Retina (tissue), 1 donor: ENCODE measurements around the gene PTOV1.

Experiments
- DNase-seq: peaks from one replicate; pipeline ENCODE4 v3.0.0-alpha.2; 2016

Gene PTOV1

DNA sequence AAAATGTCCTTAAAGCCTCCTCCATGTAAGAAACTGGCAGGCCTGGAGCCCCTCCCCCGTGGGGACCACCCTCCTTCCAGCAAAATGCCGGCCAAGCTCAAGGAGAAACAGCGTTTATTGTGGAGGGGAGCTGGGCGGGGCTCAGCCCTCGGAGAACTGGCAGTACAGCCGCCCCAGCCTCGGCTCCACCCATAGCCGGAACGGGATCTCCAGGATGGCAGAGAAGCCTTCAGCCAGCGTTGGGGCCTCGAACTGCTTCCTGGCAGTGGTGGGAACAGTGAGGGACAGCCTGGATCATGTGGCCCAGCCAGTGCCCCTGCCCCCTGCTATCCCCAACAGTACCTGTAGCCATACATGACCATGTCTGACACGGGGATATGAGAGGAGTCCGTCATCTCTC, 10.1 kb downstream of the PTOV1 start:
- DNase-seq: no peak

DNA sequence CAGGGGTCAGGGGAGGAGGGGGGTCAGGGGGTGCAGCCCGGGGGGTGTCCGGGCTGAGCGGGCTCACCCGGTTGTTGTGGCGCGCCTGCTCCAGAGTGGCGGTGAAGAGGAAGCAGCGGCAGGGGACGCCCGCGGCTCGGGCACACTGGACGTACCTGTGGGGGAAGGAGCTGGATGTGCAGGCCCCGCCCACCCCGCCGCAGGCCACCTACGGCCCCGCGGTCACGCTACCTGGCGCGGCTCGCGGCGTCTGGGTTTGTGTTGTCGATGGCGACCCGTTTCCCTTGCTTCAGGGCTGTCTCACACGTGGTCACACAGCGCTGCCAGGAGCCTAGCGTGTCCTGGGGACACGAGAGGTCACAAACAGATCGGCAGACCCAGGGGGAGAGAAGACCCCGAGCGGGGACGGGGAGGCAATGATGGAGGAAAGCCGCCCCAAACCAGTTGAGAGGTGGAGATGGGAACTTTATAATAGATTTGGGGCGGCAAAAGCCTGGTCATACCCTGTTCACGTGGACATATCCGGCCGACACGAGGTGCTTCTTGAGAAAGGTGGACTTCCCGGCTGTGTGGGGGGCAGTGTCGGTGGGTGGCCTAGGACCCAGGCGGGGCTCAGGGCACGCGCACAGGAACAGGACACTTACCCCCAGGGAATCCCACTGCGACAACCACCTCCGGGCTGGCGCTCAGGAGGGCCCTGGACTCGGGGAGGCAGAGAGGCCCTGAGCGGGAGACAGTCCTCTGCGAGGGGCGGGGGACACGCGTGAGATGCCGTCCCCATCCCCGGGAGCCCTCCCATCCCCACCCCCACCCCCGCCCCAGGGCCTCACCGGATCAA, 10.8 kb downstream of the PTOV1 start:
- no peak for DNase-seq

DNA sequence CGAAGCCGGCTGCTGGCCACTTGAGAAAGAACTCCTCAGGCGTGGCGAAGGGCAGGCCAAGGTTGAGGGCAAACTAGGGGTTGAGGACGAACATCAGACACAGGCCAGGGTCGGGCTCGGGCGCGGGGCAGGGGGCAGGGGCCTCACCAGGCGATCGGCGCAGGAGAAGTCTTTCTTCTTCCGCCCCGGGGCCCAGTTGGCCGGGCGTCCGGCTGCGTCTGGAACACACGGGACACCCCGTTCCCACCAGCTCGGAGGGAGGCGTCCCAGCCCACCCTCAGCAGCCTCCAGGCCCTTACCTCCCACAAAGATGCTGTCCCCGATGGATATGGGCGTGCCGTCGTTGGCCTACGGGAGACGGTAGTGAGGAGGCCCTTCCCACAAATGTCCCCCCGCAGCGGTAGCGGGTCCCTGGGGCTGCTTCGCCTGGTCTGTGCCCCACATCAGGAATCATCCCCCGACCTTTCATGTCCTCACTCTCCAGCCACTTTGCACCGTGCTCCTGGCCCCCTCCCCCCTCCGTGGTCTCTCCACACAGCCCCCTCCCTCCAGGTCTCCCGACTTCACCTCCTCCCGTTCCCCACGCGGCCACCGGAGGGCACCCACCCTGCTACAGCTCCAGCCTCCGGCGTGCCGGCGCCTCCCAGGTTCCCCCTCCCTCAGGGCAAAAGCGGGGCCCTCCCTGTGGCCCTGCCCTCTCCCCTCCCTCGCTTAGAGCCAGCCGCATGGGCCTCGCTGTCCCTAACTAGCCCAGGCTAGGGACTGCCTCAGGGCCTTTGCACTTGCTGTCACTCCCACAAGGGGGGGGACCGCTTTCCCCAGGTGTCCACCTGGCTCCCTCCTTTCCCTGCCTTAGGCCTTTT, 11.7 kb downstream of the PTOV1 start:
- no peak for DNase-seq

DNA sequence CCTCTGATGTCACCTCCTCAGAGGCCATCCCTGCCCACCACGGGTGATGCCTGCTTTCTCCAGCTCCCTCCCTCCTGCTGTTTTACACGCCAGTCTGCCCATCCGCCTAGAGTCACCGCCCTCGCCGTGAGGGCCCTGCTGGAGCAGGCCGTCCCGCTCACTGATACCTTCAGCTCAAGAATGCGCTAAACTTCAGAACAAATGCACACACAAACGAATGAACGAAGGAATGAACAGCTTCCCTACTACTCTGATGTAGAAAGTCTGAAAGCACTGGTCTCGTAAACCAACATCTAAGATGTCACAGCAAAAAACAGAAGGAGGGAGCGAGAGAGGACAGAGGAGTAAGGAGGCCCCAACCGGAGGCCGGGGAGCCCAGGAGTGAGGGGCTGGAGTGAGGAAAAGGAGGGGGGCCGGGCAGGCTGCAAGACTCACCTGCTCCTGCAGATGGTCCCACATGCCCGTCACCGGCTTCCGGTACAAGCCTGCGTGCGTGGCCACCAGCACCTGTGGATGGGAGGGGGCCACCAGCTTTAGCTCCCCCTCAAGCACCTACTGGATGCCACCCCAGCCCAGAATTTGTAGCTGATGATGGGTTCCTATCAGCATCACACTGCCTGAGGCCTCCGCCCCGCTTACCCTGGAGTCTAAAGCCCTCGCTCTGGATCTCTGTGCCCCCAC, 12.4 kb downstream of the PTOV1 start:
- no peak for DNase-seq

DNA sequence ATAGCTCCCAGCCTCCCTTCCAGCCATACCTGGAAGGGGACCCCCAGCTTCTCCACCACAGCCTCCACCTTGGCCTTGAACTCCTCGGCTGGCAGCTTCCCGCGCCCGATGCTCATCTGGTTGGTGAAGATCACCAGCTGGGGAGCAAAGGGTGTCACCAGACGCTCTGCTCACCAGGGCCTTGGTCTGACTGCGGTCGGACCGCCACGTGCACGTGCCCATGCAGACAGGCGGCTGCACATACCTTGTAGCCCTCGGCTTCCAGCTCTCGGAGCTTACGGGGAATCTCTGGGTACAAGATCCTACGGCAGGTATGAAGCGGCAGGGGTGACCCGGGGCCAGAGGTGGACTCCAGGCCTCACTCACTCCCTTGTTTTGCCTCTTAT, 13.0 kb downstream of the PTOV1 start:
- DNase-seq: no peak

DNA sequence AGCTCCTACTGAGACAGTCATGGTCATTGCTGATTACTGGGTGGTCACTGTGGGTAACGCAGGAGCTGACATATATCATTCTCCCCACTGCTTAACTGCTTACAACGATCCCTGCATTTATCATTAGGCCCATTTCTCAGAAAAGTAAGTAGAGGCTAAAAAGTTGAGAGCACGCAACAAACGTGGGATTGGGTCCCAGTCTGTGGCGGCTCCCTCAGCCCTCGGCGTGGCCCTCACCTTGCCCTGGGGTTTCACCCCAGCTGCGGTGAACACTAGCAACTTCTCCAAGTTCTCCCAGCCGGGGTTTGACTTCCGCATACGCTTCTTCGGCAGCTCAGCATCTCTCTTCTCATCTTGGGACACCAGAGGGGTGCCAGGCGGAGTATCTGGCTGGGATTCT, 13.9 kb downstream of the PTOV1 start:
- no peak for DNase-seq

DNA sequence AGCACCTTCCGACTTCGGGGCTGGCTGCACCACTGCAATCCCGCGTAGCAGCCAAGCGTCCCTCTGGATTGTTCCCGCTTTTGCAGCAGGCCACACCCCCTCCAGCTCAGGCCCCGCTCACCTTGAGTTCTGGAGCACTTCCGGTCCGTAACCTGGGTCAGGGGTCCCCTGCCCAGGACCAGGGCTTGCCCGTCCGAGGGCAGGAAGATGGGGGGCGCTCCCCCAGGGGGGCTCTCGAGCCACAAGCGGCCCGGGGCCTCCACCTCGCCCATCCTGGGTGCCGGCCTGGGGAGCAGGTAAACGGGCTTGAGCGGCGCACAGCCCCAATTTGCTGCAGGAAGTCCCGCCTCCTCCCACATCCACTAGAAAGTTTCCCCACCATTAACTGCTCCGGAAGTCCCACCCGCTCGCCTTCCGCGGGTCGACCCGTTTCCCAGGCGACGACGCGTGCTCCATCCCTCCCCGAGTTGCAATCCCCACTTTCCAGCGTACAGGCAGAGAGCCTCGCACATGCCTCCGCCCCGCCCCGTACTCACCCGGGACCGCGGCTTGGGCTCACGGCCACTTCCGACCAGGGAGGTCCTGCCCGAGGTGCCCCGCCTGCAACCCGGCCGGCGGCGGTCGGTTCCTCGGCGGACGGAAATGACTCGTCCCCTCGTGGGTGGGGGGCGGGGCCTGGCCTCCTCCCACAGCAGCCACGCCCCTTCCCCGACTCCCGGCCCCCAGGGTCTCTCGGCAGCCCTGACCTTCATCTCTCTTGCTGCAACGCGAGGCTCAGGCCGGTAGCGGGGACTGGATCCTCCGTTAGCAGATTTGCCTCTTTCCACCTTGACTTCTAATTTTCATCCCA, 16.2 kb downstream of the PTOV1 start, which contains the start of gene PNKP:
Gene PNKP (minus strand): TSS at position 644 of the 850 bp plus-strand sequence. CDS start 372 bp downstream, at position 272.
- DNase-seq: peak; percentile 99

DNA sequence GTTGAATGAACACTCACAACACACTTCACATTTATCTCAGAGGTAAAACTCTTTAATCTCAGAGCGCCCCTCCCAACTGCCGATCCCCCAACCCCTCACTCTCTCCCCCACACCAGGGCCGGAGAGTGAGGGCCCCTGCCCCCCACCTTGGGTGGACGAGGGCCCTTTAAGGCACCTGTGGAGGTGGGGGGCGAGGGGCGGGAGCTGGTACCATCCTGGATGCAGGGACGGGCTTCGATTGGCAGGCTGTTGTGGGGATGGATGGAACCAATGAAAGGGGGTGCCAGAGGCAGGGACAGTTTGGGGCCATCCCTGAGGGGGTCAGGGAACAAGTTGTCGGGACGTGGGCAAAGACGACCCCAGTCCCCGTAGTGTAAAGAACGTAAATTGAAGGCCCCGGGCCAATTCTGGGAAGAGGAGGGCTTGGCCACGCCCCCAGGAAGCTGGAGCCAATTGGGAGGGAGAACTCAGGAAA, 18.1 kb downstream of the PTOV1 start:
- DNase-seq: no peak

DNA sequence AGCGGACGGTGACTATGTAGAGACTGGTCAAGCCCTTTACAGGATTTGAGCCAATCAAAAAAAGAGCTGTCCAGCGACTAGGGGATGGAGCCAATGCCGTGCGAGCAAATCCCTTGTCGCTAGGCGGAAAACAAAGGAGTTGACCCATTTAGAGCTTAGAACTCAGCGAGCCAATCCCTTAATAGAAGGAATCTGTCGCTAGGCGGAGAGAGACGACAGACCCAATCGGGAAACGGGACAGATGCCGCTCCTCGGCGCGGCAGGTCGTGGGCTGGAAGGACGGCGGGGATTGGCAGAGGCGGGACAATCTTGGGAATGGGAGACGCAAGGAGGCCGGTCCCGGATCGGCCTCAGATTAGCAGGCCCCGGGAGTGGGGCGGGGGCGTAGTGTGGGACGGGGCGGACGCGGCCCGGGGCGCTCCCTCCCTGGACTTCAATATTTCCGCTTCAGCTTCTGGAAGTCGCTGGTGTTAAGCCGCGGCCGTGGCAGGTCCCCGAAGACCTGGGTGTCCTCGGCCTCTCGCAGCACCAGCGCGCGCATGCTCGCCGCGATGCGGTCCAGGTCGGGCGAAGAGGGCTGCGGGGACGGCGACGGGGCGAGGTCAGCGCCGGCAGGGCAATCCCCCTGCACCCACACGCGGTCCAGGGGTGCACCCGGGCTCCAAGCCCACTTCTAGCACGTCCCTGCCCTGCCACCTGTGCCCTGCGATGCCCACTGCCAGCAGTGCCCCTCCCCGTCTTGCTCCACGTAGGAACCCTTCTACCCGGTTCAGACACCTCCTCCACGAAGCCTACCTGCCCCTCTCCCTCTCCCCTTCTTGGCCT, 18.7 kb downstream of the PTOV1 start:
- DNase-seq: peak; percentile 99

DNA sequence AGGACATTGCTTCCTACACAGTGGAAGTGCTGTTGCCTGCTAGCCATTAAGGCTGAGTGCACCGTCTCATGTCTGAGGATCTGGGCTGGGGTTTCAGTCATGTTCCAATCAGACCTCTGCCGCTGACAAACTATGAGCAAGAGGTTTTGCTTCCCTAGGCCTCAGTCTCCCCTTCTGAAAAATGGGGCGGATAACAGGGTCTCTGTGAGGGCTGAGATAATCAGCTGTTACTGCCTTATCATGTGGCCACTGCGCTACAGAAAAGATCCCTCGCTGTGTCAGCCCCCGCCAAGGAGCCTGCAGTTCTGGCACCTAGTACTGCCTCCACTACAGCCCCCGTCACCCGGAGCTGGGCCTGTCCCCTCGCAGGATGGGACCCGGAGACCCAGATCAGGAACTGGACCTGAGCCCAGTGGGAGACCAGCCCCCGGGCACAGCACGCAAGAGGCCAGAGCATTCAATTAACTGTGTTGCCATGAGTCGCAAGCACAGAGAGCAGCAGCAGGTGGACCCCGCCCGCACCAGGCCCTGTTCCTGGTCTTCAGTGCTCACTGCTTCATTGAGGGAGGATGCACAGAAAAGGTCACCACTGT, 19.4 kb downstream of the PTOV1 start:
- no peak for DNase-seq

DNA sequence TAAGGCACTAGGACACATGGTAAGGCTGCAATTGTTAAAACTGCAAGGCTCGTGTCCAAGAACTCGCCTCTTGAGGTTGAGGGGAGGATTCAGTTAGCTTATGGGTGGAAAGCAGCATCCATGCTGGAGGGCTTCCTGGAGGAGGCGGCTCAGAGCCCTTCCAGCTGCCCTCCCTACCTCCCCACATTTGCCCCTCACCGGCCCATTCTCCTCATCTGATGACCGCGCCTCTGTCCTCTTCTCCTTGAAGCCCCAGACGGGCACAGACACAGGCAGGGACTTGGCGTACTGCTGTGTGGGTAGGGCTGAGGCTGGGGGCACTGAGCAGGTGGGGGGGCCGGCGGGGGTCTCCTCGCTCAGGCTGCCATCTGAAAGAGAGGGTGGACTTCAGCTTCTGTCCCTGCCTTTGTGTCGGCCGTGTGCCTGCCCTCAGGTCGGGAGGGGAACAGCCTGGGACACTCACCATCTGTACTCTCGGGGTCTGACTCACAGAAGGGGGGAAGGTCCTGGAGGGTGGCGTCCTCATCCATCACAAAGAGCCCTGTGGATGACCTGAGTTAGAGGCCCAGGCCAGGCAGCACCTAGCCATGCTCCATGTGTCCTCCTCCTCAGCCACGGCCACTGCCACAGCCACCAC, 20.5 kb downstream of the PTOV1 start:
- DNase-seq: no peak

DNA sequence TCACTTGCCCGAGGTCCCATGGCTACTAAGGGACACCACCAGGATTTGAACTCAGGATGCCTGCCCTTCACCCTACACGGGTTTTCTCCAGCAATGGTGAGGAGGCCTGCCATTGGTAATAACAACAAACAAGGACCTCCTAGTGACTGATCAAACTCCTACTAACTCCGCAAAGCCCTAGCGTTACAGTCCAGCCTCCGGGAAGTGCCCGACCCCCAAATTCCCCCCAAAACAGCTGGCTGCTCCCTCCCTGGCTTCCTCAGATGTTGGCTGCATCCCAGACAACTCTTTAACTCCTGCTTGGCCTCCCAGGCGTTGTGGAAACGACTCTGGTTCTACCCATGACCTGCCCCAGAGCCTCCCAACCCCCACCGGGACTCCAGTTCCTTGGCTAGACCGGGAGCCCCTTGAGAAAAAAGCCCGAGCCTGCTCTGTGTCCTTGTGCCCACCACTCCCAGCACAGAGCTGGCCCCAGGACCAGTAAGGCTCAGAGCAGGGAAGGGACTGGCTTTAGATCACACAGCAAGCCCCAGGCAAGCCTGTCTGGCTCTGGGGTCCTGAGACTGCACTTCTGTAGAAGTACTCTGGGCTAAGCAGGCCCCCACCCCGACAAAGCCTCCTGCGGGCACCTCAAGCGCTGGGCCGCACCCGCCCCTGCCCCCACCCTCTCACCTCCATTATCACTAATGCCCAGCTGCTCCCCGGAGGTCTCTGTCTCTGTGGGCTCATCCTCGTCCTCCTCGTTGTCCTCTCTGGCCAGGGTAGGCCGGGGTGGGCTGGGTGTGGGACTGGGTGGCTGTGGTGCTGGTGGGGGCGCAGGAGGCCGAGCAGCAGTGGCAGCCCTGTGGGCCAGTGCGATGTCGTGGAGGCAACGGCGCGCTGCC, 21.5 kb downstream of the PTOV1 start:
- DNase-seq: no peak

DNA sequence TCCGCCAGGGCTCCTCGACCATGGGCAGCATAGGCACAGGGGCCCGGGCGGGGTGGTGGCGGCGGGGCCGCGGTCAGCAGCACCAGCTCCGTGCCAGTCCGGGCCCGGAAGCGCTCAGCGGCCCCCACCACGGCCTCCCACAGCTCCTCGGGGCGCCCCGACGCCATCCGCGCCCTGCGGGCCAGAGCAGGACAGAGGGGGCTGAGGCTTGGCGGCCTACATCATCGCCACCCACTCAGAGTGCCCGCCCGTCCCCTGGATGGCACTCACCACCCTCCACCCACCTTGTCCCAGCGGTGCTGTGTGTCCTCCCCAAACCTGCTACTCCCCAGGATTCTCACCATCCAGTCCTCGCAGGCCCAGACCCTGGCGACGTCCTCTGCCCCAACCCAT, 22.2 kb downstream of the PTOV1 start:
- no peak for DNase-seq

DNA sequence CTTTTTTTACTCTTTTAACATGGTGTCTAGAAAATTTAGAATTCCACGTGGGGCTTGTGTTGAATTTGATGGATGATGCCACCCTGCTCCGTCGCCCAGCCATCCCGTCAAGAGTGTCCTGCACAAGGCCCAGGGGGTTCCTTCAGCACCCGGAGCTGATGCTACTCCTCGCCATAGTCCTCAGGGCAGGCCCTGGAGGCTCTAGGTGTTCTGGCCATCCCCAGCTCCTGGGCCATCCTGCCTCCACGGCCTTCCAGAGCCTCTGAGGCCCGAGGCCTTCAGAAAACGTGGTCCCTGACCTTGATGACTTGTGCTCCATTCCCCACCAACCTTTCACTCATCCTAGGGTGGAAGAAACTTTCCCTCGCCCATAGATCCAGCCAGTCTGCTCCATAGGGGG, 22.9 kb downstream of the PTOV1 start:
- no peak for DNase-seq

DNA sequence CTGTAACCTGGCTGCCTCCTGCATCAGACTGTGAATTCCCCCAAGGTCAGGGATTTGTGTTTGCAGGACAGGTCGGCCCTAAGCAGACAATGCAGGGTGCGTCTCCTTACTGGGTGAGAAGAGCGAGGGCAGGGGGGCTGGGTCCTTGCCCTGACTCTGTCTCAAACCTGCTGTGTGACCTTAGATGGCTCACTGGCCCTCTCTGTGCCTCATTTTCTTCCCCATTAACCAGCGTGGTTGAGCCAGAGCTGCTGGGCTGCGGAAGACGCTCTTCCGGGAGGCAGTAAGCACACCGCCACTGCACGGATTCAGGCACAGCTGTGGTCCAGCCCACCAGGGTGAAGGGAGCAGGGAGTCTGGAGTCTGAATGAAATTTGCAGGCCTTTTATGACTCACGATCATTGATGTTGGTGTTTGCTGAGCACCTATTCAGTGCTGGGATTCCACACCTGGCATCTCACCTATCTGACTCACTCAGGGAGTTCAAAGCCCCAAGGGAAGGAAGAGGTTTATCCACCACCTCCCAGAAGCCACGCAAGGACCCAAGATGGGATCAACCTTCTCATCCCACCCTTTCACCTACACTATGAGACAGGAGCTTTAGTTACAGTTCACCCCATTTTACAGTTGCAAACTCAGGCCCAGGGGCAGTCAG, 23.7 kb downstream of the PTOV1 start:
- no peak for DNase-seq

DNA sequence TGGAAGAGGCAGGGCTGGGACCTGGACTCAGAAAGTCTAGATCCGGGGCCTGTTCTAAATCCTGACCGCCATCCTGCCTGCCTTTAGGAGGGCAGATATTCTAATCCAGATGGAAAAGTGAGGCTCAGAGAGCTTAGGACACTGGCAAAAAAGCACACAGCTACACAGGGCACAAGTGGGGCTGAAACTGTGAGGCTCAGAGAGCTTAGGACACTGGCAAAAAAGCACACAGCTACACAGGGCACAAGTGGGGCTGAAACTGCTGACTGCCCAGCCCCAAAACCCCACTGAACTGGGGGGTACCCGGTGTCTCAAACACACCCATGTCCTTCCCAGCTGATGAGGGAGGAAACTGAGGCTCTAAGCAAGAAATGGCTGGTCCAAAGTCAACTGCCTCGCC, 24.2 kb downstream of the PTOV1 start:
- DNase-seq: no peak

DNA sequence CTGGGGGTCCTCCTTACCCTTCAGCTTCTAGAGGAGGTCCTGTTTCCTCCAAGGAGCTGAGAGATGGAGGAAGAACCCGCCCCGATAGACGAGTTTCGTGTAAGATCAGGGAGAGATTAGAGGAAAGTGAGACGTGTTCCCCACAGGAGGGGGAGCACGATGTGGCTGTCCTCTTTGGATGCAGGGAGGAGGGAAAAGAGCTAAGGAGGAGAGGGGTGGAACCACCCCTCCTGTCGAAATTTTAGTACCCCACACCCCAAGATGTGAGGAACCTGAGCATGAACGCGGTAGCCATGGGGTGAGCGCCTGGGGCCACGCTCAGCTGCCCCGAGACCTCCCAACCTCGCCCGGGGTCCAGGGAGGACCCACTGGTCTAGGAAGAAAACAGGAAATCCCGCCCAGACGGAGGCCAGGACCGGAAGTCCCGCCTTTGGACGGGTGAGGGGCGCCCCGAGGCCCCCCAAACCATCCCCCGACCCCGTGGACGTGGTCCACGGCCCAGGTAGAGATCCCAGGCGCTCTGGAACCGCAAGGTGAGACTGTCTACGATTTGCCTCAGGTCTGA, 25.0 kb downstream of the PTOV1 start:
- DNase-seq: peak; percentile 92

DNA sequence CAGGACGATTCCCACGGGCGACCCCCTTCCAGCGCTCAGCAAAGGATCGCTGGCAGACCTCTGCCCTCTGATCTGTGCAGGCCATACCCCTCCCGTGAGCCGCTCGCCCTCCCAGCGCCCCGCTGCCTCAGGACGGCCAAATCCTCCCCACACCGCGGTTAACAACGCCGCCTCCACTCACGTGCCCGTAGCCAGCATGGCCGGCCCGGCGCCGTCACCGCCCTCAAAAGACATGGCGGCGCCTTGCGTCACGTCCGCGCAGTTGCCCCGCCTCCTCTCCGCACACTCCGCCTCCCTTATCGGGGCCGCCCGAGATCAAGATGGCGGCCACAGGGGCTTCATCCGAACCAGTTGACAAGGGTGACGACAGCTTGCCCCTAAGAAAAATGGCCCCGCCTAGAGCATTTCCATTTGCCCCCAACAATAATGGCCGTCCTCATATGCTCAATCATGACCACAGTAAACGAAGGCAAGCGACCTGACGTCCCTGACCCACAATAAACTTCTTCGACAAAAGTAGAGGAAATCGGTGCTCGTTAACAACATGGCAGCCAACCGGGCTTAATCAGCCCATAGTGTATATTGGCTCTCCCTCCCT, 25.6 kb downstream of the PTOV1 start:
- DNase-seq: peak; percentile 100
